Natural killer cell (primary cell): ENCODE measurements around the gene RAD23B. TPM values are rescaled to one million over a fixed set of nuclear protein-coding genes. Genes with fewer than 3 reads are reported as not detected.

Experiments
- ATAC-seq, 3 donors: fragments of 150-1000 bp in 2 of 3; fragments of 200-7000 bp in 1 of 3; cut with Tn5 transposase; 1 replicate in 1 of 3; 2 replicates in 2 of 3; pipeline ENCODE4 v1.10.0; 2021; ENCODE audit warnings: mild to moderate bottlenecking in 2 of 3, moderate library complexity in 2 of 3
- DNase-seq, 2 donors: peaks; one replicate each; pipeline versions ENCODE4 v3.0.0 to v3.0.0-alpha.2; 2013 to 2021; ENCODE audit warnings: mixed read lengths in 1 of 2
- H3K27ac ChIP-seq: one replicate; pipeline ENCODE4 v1.5.1; 2013; ENCODE audit warnings: mild to moderate bottlenecking, low read length
- H3K27me3 ChIP-seq: one replicate; pipeline ENCODE4 v1.6.1; 2013; ENCODE audit warnings: low read length; ENCODE audit not compliant: control insufficient read depth, insufficient read depth
- H3K36me3 ChIP-seq: one replicate; pipeline ENCODE4 v1.6.1; 2013; ENCODE audit warnings: low read length; ENCODE audit not compliant: control insufficient read depth, insufficient read depth
- H3K4me1 ChIP-seq: one replicate; pipeline ENCODE4 v1.6.1; 2013; ENCODE audit warnings: low read length; ENCODE audit not compliant: control insufficient read depth, insufficient read depth
- H3K4me3 ChIP-seq: one replicate; pipeline ENCODE4 v1.5.1; 2013; ENCODE audit warnings: low read length
- H3K9me3 ChIP-seq: one replicate; pipeline ENCODE4 v1.6.1; 2013; ENCODE audit warnings: low read length; ENCODE audit not compliant: control insufficient read depth, insufficient read depth
- H3K27ac Mint-ChIP-seq, 2 donors: one replicate each; pipeline ENCODE4 v1.8.0; 2022; ENCODE audit warnings: mild to moderate bottlenecking in 2 of 2, mixed read lengths in 2 of 2, moderate library complexity in 1 of 2
- H3K27me3 Mint-ChIP-seq, 2 donors: one replicate each; pipeline ENCODE4 v1.8.0; 2022; ENCODE audit warnings: low read depth in 2 of 2, mixed read lengths in 2 of 2
- H3K36me3 Mint-ChIP-seq: one replicate; pipeline ENCODE4 v1.8.0; 2022; ENCODE audit warnings: mixed read lengths
- H3K4me1 Mint-ChIP-seq, 2 donors: one replicate each; pipeline ENCODE4 v1.8.0; 2022; ENCODE audit warnings: mixed read lengths in 2 of 2
- H3K4me3 Mint-ChIP-seq: one replicate; pipeline ENCODE4 v1.8.0; 2022; ENCODE audit warnings: mild to moderate bottlenecking, moderate library complexity, mixed read lengths
- H3K9me3 Mint-ChIP-seq, 2 donors: one replicate each; pipeline ENCODE4 v1.8.0; 2022; ENCODE audit warnings: mixed read lengths in 2 of 2
- WGBS: methylation state at CpG from one replicate; pipeline ENCODE4 v1.1.7; 2013; ENCODE audit warnings: missing lambda C conversion rate; ENCODE audit not compliant: insufficient coverage; 5-methylcytosine and 5-hydroxymethylcytosine counted together
- intact Hi-C: fragments of 100-400 bp; cut with micrococcal nuclease; formaldehyde crosslinking; loops from one replicate; pipeline ENCODE4 v1.14.2; 2022
- total RNA-seq, 4 donors: library from RNA; stranded (reverse); fragments of 120-200 nt in 1 of 4; gene quantifications; one replicate each; pipeline versions ENCODE4 v1.2.3 to v1.2.4, GENCODE V29; 2013 to 2022
- TF ChIP-seq, protein P1 (sequence below): fragments of 200-600 bp; IDR thresholded peaks from one replicate; pipeline ENCODE4 v1.8.0; 2022; ENCODE audit warnings: antibody characterized with exemption

RAD23B gene
- total RNA-seq, 3 donors from 2014 or later (not counting 1 experiment from before 2014, with no cell fraction given): 85.6 to 101 (median 92.6) TPM

DNA sequence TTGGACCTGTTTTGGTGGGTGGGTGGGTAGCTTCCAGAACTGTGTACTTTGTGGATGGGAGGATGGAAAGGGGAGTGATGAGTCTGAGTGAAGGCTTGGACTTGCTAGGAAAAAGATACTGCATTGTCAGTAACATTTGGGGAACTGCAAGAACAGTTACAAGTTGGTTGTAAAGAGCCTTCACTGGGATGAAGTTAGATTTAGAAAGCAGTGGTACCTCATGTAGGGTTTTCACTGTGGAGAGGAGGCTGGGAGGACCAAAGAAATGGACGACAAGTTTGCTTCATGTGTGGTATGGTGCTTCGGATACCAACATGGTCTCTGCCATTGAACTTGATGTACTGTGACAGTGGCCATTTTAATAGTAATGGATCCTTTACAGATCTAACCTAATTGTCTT lies 50.3 kb downstream of the RAD23B start:
- H3K27ac ChIP-seq: no peak overlapping the region
- H3K9me3 Mint-ChIP-seq: no peaks in the 10 kb centered on the region
- H3K27ac Mint-ChIP-seq: peak overlapping the region; percentile 57
- ATAC-seq: no peak
- no peak for DNase-seq
- H3K4me3 ChIP-seq: no peak overlapping the region
- no peaks in the 10 kb centered on the region for H3K27me3 Mint-ChIP-seq
- no peaks in the 10 kb centered on the region for H3K27me3 ChIP-seq
- peaks cover 55% of the 10 kb centered on the region for H3K36me3 ChIP-seq
- WGBS: 100% methylated on average over 2 of the region's 2 CpGs
- no peaks in the 10 kb centered on the region for H3K4me1 ChIP-seq
- TF ChIP-seq, protein P1, sequence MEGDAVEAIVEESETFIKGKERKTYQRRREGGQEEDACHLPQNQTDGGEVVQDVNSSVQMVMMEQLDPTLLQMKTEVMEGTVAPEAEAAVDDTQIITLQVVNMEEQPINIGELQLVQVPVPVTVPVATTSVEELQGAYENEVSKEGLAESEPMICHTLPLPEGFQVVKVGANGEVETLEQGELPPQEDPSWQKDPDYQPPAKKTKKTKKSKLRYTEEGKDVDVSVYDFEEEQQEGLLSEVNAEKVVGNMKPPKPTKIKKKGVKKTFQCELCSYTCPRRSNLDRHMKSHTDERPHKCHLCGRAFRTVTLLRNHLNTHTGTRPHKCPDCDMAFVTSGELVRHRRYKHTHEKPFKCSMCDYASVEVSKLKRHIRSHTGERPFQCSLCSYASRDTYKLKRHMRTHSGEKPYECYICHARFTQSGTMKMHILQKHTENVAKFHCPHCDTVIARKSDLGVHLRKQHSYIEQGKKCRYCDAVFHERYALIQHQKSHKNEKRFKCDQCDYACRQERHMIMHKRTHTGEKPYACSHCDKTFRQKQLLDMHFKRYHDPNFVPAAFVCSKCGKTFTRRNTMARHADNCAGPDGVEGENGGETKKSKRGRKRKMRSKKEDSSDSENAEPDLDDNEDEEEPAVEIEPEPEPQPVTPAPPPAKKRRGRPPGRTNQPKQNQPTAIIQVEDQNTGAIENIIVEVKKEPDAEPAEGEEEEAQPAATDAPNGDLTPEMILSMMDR: no peak
- no peak overlapping the region for H3K4me3 Mint-ChIP-seq
- no peaks in the 10 kb centered on the region for H3K9me3 ChIP-seq
- intact Hi-C loops: no loop called here
- H3K4me1 Mint-ChIP-seq: peaks cover 9 to 18% of the 10 kb centered on the region in 2 donors
- H3K36me3 Mint-ChIP-seq: peaks cover 20% of the 10 kb centered on the region

DNA sequence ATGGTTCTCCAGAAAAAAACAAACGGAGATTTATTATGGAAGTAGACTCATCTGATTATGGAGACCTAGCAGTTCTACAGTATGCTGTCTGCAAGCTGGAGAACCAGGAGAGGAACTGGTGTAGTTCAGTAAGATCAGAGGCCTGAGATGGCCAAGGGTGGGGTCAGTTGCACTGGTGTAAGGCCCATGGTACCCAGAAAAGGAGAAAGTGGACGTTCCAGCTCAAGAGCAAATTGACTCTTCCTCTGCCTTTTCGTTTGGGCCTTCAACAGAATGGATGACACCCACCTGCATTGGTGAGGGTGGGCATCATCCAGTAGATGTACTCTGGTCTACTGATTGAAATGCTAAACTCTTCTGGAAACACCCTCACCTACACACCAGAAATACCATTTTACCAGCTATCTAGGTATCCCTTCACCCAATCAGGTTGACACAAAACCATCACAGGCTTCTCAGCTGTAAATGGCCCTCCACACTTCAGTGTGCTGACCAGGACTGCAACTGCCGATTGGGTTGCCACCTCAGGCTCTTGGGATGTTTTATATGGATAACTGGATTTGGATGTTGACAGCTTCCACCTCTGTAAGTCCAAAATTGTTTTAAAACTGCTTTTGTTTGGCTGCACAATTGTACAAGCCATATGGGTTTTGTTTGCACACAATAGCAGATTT lies 51.2 kb downstream of the RAD23B start:
- H3K36me3 ChIP-seq: peaks cover 47% of the 10 kb centered on the region
- intact Hi-C loops: no loop called here
- ATAC-seq (peak in 1 of 3 donors; percentile 20), DNase-seq (no peak)
- Mint-ChIP-seq H3K4me1 (peaks cover 4 to 16% of the 10 kb centered on the region in 2 donors), H3K36me3 (peaks cover 20% of the 10 kb centered on the region), H3K9me3 (no peaks in the 10 kb centered on the region), H3K27me3 (no peaks in the 10 kb centered on the region), H3K4me3 (no peak overlapping the region), H3K27ac (peak overlapping the region; percentile 57)
- H3K4me1 ChIP-seq: no peaks in the 10 kb centered on the region
- TF ChIP-seq, protein P1: no peak
- WGBS: 89% methylated on average over 4 of the region's 4 CpGs
- H3K4me3 ChIP-seq: no peak overlapping the region
- H3K9me3 ChIP-seq: no peaks in the 10 kb centered on the region
- no peak overlapping the region for H3K27ac ChIP-seq
- no peaks in the 10 kb centered on the region for H3K27me3 ChIP-seq

DNA sequence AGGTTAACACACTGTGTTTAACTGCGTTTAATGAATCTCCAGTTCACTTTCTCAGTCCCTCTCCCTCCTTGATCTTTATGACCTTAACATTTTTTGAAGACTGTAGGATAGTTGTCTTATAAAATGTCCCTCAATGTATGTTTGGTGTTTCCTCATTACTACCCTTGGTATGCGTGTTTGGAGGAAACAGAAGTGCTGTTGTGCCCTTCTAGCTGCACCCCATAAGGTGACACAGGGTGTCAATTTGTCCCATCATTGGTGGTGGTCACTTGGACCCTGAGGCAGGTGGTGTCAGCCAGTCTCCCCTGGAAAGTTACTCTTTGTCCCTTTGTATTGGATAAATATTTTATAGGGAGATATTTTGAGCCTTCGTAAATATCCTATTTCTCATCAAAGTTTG lies 52.3 kb downstream of the RAD23B start:
- no peak overlapping the region for H3K4me3 ChIP-seq
- H3K4me1 ChIP-seq: no peaks in the 10 kb centered on the region
- DNase-seq: no peak
- no peak overlapping the region for H3K4me3 Mint-ChIP-seq
- no peak for ATAC-seq
- H3K9me3 ChIP-seq: no peaks in the 10 kb centered on the region
- intact Hi-C loops: no loop called here
- peaks cover 36% of the 10 kb centered on the region for H3K36me3 ChIP-seq
- H3K36me3 Mint-ChIP-seq: peaks cover 17% of the 10 kb centered on the region
- H3K27me3 Mint-ChIP-seq: no peaks in the 10 kb centered on the region
- H3K4me1 Mint-ChIP-seq: peaks cover 4 to 16% of the 10 kb centered on the region in 2 donors
- no peaks in the 10 kb centered on the region for H3K9me3 Mint-ChIP-seq
- TF ChIP-seq, protein P1: no peak
- no peak overlapping the region for H3K27ac ChIP-seq
- H3K27ac Mint-ChIP-seq: peak overlapping the region in 1 of 2 donors; percentile 57
- 100% methylated on average over 2 of the region's 3 CpGs for WGBS
- no peaks in the 10 kb centered on the region for H3K27me3 ChIP-seq
